HG03521 (cell line): ENCODE data around the gene PITX2.
A peak's percentile ranks its signal among the peaks of the same experiment; 100 is the strongest.

Experiments
- ATAC-seq: cut with Tn5 transposase; IDR thresholded peaks from one replicate; pipeline ENCODE4 v1.9.1; 2021; ENCODE audit warnings: mild to moderate bottlenecking, moderate library complexity; ENCODE audit not compliant: unreplicated experiment

Gene PITX2

DNA sequence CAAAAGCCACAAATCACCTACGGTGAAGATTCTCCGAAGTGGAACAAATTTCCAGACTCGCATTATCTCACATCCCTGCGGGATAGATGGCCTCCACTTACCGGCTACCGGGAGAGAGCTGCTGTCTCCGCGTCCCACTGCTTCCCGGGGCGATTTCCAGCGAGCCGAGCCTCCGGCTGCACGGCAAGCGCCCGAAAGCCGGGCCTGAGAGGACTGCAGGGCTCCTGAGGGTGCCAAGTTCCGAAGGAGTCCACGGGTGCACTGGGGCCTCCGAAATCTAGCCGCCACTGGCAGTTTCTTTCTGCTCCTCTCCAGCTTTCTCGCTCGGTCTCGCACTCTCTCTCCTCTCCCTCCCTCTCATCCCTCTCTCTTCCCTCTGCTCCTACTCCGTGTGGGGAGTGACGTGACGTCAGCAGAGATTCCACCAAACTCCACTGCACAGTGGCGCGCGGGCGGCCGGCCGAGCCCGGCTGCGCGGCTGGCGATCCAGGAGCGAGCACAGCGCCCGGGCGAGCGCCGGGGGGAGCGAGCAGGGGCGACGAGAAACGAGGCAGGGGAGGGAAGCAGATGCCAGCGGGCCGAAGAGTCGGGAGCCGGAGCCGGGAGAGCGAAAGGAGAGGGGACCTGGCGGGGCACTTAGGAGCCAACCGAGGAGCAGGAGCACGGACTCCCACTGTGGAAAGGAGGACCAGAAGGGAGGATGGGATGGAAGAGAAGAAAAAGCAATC lies 14.0 kb upstream of the PITX2 start:
- ATAC-seq: no peak

DNA sequence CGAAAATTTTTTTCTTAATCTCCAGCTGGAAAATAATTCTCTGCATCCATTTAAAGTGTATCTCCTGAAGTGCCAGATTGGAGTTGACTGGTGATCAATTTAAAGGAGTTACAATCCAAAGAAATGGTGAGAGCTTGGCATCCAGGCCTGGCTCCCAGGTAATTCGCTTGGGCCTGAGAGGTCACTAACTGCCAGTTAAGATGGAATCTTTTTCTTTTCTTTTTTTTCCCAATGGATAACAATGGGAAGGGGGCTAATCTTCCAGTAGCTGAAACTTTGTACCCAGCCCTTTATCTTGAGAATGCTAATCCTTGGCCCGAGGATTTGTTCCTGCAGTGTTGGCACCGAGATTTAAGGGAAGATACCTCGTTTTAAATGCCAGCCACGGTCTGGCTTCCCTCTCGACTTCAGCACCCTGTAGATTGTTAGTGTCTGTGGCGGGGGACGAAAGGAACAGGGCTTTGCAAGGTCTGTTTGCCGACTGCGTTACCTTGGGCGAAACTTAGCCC lies 13.3 kb upstream of the PITX2 start:
- ATAC-seq: no peak

DNA sequence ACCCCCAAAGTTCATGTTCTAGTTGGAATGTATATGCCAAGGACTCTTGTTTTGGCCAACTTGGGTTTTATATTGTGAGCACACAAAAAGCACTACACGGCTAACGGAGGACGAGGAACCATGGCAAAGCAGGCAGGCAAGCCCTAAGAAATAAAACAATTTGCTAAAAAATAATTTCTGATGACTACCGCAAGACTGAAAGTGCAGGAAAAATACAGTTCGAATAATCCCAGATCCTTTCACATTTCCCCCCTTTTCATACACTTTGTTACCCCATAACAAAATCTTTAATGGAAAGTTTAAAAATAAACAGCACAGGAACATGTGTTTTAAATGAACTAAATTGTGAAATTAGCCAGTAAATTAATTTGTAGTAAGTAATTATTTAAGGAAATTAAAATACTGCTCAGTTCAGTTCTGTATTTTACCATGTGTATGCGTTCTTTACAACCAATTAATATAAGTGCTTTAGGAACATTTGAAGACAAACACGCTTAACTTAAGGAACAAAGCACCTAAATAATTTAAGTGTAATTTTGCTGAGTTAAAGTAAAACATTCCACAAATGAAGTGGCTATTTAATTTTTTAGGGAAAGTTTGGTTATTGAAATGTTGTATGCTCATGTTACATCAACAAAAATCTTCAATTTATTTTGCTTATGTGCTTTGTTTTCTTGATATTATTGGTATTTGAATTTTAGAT lies 12.4 kb upstream of the PITX2 start:
- ATAC-seq: no peak

DNA sequence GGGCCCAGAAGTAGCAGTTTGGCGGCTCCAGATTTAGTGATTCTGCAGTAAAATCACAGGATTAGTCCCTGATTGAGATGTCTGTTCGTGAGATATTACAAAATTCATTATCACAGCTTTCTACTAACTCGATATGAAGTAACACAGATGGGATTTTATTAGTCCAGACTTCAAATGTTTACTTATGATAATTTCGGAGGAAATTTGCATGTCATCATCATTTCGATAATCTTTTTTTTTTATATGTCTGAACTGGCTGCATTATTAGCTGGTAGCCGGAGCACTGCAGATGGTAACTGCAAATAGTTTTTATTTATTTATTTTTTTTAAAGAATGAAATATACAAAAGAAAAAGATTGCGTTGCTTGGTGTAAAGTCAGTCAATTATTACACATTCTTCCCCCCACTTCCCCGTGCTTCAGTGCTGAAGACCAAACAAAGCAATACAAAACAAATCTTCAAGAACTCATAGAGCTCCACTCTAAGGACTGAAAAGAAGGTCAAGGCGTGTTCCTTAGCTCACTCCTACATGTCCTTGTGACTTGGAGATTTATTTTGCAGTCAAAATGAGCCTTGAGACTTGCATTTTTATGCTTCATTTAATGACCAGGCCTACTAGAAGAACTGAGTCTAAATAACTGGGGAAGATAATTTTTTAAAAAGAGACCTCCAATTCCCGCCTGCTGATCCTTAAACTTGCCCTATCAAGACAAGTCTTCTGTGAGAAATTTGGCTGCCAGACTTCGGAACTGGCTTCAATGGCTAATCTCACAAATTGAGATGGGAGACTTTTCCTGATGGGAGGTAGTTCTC lies 11.7 kb upstream of the PITX2 start:
- no peak for ATAC-seq

DNA sequence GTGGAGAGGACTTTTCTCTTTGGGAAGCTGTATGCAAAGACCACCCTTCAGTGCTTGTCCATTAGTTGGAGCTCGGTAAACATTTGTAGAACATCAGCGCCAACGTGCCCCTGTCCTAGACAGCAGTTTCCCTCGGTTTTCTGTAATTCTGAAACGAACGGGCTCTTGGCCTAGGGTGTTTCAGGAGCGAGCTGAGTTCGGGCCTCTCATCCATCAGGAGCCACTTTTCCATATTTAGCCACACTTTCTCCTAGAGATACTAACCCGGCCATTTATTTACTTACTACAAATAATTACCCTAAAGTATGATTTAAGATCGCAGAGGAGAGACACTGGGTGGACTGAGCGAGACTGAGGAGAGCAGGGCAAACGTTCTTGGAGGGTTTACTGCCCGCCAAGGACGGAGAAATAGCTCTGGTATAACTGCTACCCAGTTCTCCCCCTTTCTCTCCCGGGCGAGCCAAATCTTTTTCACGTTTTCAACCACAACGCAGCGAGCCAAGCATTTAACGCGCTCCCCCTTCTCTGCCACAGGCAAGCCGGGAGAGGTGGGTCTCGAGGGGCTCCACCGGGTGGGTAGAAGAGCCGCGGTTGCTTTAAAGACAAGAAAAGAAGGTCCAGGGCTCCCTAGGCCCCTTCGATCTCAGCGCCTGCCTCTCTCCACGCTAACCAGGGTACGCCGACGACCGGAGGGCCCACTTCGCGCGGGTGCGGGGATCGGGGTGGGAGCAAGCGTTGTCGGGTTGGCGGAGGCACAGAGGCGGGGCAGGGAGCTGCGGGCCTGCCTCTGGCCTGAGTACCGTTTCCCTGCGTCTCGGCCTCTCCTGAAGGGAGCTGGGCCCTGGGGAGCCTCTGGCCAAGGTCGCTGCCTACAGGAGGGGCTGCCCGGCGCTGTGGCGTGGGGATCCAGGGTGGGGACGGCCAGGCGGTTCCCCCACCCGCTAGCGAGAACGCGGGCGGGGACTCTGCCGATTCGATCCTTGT lies 10.8 kb upstream of the PITX2 start:
- ATAC-seq: no peak

DNA sequence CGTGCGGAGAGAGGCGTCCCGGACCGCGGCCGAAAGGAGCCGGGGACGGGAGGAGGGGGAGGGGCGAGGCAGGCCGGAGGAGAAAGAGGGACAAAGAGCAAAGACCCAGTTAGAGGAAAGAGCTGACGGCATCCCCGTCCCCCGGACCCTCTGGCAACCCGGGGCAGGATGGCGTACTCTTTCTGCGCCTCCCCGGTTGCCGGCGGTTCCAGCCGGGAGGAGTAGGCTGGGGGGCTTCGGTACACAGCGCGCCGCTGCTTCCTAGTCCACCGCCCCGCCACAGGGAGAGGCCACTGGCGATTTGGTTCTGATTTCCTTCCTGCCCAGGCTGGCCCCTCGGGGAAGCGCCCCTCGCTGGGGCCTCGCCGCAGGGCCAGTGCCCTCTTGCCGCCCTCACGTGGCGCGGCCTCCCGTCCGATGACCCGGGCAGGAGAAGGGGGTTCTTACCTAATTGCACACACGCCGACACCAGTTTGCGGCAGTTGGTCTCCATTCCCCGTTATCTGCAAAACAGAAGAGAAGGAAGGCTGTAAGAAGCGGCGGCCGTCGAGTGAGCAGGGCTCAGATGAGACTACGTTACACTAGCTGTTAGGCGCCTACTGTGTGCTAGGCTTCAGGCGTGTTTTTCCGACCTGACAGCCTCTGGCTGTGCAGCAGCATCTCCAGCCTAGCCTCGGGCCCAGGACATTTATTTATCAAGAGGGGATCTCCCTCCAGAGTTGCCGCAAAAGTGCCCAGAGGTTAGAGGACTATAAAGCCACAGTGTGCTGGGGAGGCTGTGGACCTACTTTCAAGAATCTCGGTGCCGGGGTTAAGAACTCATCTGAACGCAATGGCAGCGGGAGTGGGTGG lies 9.9 kb upstream of the PITX2 start:
- no peak for ATAC-seq

DNA sequence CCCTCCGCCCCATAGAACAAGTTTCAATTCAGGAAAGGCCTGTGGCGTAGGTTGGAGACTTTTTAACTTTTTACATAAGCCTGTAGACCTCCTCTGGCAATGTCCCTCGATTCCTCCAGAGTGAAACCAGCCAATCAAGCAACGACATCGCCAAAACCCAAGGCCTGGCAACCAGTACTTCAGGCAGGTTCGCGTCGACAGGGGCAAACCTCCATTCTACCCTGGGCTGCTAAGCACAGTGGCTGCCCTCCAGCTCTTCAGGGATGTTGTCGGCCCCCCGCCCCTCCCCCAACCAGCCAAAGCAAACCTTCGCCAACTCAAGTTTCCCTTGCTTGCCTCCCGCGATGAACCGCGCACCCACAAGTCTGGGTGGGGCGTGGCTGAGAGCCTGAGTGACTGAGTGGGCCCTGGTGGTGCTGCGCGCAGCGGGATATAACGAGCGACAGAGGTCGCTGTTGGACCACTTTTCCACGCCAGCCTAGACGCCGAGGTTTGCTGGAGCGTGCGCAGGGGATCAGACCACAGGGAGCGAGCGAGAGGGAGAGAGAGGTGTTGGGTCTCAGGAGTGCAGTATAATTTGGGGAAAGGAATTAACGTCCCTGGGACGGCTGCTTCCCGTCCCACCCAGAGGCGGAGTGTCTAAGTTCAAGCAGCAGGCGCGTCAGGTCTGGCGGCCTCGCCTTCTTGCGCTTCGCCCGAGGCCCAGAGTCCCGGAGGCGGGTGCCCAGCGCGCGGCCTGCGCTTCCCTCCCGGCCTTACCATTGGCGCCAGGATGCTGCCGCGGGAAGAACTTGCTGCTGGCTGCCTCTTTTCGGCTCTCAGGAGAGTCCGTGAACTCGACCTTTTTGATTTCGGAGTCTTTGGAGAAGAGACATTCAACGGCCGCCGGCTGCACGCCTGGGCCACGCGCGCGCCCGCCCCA lies 9.0 kb upstream of the PITX2 start:
- ATAC-seq: peak; percentile 98

DNA sequence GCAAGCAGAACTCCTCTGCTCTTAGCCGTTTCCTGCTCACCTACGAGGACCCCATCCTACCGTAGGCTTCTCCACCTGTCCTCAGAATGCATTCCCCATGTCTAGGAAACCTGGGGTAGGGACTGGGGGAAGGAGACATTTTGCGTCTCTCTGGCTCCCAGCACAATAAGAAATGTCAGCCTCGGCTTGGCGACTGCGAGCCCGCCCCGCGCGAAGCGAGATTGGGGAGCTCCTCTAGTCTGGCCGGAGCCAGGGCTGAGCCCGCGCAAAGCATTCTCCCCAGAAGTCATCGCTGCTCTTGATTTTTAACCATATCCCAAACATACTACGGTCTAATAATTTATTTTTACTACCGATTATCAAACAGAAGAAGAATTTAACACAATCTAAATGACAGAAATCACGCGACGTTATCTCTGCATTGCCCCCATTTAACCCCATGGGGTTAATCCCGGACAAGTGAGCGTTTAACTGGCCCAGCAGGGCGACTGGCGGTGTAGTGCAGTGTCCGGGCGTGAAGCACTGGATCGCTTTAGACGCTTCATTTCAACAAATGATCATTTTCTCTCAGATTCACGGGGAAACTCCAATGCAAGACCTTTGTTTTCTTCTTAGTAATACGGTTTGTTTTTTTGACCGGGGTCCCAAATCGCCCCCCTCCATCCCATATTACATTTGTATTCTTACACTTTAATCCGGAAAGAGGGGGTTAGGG lies 8.0 kb upstream of the PITX2 start:
- no peak for ATAC-seq

DNA sequence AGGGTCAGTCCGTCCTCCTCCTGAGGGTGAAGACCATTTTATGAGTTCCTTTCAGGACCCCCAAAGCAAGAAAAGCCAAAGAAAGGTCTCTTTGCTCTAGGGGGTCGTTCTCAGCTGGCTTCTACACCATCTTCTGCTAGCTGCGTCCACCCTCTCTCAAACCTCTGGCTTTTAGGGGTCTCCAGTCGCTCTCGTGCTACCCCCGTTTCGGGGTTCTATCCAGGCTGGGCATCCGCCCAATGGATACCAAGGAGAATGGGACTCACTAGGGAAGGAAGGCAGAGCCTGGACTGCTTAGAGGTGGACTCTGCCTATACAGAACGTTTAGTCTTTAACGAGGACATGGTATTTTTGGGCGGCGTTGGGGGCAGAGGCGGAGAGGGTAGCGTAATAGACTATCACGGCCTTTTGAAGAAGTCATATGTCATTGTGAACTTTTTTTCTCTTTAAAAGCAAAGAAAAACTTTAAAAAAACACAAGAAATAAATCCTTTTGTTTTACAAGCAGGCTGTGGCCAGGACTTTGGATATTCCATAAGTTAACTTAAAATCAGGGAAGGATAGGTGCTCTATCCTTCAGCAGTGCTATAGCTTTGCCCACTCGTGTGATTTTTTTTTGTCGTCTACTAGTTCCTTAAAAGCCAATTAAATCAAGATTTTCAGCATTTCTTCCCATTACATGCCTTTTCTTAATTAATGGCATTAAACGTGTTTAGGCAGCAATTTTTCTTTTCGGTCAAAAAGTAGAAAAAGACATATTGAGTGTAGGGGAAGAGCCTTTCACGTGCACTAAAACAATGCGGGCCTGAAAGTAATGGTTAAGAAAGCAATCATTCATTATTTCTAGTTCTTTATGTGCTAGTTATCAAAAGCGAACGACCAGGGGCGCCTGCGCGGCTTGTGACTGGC lies 7.2 kb upstream of the PITX2 start:
- no peak for ATAC-seq

DNA sequence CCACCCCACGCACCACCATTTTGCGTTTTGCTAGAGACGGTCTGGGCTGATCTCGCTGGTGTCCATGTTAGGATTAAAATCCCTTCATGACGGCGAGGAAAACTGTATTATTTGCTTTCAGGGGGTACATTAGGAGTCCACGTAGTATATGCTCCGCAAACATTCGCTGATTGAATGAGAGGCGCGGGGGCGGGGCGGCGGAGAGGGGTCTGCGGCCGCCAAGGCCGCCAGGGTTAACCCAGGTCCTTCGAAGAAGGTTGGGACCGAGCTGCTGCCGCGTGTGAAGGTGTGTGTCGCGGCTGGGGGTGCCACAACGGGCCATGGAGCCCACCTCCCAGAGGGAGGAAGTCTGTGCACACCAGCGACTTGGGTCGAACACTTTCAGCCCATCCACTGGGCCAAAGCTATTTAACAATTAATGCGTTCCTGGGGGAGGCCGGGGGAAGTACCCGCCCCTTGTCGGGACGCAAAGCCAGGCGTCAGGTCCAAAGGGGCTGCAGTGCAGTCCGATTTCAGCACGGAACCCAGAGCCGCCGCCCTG lies 6.4 kb upstream of the PITX2 start:
- ATAC-seq: no peak

DNA sequence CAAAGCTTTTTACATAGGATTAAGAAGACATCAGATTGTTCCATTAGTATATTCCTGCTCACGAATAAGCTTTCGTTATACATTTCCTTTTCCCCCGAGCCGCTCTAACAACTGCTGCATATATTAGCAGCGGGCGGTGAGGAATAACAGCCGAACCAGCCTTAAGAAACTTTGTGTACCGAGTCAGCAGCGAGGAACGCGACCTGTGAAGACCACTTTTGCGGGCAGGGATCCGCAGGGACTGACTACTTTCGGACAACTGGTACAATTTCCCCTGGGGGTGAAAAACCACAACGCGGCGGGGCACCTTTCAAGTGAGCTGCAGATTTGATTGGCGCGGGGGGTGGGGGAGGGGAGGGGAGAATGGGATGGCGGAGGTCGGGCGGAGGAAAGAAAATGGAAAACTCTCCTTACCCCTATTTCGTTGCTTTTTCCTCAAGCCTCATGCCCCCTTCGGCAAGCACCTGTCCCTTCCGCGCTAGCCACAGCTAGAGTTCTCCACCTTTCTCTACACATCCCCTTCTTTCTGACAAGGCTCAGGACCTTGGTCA lies 5.9 kb upstream of the PITX2 start:
- ATAC-seq: no peak

DNA sequence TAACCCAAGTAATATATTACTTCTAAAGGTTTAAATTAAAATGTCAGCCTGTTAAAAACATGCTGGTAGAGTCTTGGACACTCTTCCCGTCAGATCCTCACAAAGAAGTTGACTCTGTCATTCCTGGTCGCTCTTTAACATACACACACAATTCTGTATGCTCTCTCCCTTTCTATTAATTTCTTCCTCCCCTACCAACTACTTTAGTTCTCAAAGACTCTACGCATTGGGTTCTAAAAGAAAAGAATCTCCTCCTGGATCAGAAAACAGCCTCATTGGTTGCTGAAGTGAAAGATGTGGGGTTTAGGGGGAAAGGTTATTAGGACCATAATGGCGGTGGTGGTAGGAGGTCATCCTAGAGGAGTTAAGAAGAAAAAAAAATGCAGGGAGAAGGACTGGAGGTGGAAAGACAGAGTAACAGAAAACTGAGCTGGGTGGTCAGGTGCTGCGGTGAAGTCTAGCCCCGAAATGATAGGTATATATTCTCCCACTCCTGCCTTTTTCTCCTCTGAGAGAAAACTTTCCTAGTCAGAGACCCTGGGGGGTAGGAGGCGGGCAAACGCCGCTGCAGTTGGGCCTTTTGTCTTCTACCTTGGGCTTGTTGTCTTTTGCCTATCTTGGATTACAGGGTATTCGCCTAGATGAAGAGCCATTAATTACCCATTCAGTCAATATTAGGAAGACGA lies 5.2 kb upstream of the PITX2 start:
- ATAC-seq: no peak

DNA sequence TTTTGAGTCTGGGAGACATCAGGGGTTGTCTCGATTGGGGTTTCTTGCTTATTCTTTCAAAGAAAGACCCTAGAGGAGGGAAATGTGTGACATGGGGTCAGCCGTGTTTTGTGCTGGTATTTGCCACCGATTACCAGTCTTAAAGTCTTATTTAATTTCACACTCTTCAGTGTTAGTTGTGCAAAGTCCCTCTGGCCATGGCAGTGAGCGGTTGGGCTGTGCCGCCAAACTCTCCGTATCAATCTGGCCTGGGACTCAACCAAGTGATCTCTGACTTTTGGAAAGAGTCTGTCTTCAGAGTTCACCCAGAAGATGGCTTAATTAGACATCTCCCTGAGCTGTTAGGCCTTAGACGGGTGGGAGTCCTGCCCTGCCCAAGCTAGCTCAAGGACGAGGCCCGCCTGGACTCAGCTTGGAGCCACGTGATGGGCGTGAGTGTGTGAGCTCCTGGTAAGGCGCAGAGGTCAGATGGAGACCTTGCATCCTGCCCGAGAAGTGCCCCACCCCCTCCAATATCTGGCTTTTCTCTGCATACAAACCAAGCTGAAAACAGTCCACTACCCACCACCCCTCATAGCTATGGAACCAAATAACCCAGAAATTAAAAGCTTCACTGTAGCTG lies 3.8 kb upstream of the PITX2 start:
- no peak for ATAC-seq

DNA sequence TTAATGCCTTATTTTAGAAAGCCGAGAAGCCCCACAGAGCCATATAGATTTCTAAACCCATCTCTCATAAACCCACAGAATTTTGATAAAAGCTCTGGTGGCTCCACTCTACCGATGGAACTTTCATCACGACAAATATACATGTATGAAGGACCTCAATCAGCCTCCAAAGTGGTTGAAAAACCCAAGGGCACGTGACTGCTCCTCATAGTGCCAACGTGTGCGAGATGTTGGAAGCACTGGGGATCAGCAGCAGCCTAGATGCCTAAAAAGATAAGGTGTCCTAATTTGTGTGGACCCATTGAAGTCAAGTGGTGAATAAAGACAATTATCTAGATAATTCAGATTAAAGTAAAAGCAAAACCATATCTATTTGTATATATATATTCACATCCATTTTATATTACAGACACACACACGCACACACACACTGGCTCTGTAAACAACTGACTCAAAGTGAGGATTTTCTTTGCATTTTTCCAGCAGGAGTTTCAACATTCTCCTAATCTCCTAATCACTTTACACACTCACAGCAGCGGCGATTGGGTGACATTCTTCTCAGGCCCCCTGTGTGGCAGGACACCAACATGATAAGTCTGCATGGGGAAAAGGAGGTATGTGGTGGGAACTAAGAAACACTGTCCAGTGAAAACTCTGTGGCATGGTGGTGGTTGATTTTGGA lies 2.8 kb upstream of the PITX2 start:
- no peak for ATAC-seq
